Adrenal gland (tissue), 5 donors: ENCODE measurements around the gene GSKIP.

ENCODE experiments used
- POLR2A ChIP-seq, 2 donors: fragments of 450-650 bp; IDR thresholded peaks; one replicate each; pipeline ENCODE4 v1.6.1; 2017; ENCODE audit warnings: antibody characterized with exemption in 2 of 2, mild to moderate bottlenecking in 2 of 2, moderate library complexity in 1 of 2
- TF ChIP-seq, protein P1 (sequence below), 6 experiments: fragments of 450-650 bp in 4 of 6; fragments of 200-600 bp in 2 of 6; sonication (generic) in 1 of 6; IDR thresholded peaks; 1 replicate in 5 of 6; 2 replicates in 1 of 6; pipeline versions ENCODE4 v1.5.1 to v1.8.0; 2016 to 2021; ENCODE audit warnings: antibody characterized with exemption in 6 of 6, mild to moderate bottlenecking in 2 of 6, moderate library complexity in 1 of 6
- donor health status: DM: no; HTN: no; CAD: no.

DNA sequence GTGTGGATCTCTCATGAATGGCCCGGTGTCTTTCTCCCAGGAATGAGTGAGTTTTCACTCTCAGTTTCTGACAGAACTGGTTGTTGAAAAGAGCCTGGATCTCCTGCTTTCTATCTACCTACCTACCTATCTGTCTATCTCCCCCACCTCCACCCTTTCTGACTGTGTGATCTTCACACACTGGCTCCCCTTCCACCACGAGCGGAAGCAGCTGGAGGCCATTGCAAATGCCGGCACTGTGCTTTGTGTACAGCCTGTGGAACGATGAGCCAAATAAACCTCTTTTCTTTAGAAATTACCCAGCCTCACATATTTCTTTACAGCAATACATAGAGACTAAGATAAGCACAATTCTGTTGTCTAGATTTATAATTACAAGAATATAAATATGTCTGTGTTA lies 7.2 kb downstream of the GSKIP start:
- TF ChIP-seq, protein P1, sequence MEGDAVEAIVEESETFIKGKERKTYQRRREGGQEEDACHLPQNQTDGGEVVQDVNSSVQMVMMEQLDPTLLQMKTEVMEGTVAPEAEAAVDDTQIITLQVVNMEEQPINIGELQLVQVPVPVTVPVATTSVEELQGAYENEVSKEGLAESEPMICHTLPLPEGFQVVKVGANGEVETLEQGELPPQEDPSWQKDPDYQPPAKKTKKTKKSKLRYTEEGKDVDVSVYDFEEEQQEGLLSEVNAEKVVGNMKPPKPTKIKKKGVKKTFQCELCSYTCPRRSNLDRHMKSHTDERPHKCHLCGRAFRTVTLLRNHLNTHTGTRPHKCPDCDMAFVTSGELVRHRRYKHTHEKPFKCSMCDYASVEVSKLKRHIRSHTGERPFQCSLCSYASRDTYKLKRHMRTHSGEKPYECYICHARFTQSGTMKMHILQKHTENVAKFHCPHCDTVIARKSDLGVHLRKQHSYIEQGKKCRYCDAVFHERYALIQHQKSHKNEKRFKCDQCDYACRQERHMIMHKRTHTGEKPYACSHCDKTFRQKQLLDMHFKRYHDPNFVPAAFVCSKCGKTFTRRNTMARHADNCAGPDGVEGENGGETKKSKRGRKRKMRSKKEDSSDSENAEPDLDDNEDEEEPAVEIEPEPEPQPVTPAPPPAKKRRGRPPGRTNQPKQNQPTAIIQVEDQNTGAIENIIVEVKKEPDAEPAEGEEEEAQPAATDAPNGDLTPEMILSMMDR (IDR thresholded peaks at IDR 0.05), result no peak
- TF ChIP-seq POLR2A (IDR thresholded peaks at IDR 0.05), result no peak
